Measurements from ENCODE around the gene NADK2.

The NADK2 gene

DNA sequence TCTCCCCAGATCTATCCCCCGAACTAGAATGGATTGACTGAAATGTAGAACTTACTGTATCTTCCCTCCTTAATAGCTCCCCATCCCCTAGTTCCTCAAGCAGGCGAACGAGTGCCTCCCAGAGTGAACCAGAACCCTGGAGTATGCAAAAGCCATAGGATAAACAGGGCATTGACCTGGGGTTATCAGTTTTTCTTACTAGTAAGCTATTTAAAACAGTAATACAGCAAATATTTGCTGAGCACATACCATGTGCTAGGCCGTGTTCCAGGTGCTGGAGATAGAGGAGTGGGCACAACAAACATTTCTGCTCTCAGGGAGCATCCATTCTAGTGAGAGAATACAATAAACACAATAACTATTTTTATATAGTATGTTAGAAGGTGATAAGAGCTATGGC, 88.0 kb downstream of the NADK2 start:
- no peak for TF ChIP-seq TEAD4 (IDR thresholded peaks at IDR 0.05)
- TF ChIP-seq FOXM1 (IDR thresholded peaks at IDR 0.05; ENCODE audit: borderline replicate concordance, low read depth) = no peak

DNA sequence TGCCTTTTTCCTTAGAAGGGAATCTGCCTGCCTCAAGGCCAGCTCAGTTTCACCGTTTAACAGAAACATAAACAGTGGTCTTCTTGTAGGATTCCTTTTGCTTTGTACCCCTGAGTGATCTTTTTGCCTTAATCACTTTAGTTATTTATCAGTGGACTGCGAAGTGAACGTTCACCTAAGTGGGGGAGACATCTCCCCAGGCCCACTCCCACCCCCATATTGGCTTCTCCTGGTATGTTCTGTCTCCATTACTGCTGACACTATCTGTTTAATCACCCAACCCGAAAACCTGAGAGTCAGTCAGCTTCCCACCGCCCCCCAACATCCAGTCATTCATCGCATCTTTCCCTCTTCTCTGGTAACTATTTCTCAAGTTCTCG, 88.4 kb downstream of the NADK2 start:
- TF ChIP-seq, protein P1, sequence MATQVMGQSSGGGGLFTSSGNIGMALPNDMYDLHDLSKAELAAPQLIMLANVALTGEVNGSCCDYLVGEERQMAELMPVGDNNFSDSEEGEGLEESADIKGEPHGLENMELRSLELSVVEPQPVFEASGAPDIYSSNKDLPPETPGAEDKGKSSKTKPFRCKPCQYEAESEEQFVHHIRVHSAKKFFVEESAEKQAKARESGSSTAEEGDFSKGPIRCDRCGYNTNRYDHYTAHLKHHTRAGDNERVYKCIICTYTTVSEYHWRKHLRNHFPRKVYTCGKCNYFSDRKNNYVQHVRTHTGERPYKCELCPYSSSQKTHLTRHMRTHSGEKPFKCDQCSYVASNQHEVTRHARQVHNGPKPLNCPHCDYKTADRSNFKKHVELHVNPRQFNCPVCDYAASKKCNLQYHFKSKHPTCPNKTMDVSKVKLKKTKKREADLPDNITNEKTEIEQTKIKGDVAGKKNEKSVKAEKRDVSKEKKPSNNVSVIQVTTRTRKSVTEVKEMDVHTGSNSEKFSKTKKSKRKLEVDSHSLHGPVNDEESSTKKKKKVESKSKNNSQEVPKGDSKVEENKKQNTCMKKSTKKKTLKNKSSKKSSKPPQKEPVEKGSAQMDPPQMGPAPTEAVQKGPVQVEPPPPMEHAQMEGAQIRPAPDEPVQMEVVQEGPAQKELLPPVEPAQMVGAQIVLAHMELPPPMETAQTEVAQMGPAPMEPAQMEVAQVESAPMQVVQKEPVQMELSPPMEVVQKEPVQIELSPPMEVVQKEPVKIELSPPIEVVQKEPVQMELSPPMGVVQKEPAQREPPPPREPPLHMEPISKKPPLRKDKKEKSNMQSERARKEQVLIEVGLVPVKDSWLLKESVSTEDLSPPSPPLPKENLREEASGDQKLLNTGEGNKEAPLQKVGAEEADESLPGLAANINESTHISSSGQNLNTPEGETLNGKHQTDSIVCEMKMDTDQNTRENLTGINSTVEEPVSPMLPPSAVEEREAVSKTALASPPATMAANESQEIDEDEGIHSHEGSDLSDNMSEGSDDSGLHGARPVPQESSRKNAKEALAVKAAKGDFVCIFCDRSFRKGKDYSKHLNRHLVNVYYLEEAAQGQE (IDR thresholded peaks at IDR 0.05; ENCODE audit: low read depth) = no peak
- TF ChIP-seq ZBTB7A (IDR thresholded peaks at IDR 0.05; ENCODE audit: low read depth) (no peak), CREB1 (IDR thresholded peaks at IDR 0.05; ENCODE audit: low read depth) (no peak), TAF1 (IDR thresholded peaks at IDR 0.05; ENCODE audit: low read depth) (no peak), TEAD4 (IDR thresholded peaks at IDR 0.05) (no peak), YY1 (IDR thresholded peaks at IDR 0.05; ENCODE audit: low read depth) (no peak), TCF12 (IDR thresholded peaks at IDR 0.05; ENCODE audit: low read depth) (no peak), NFIC (IDR thresholded peaks at IDR 0.05) (no peak), EGR1 (IDR thresholded peaks at IDR 0.05) (no peak), CEBPB (IDR thresholded peaks at IDR 0.05) (no peak), FOXM1 (IDR thresholded peaks at IDR 0.05; ENCODE audit: borderline replicate concordance, low read depth) (no peak), EP300 (IDR thresholded peaks at IDR 0.05; ENCODE audit: borderline replicate concordance) (no peak), RAD21 (IDR thresholded peaks at IDR 0.05; ENCODE audit: low read depth) (no peak)
- TF ChIP-seq, protein P2, sequence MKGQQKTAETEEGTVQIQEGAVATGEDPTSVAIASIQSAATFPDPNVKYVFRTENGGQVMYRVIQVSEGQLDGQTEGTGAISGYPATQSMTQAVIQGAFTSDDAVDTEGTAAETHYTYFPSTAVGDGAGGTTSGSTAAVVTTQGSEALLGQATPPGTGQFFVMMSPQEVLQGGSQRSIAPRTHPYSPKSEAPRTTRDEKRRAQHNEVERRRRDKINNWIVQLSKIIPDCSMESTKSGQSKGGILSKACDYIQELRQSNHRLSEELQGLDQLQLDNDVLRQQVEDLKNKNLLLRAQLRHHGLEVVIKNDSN (IDR thresholded peaks at IDR 0.05) = no peak
- TF ChIP-seq, protein P3, sequence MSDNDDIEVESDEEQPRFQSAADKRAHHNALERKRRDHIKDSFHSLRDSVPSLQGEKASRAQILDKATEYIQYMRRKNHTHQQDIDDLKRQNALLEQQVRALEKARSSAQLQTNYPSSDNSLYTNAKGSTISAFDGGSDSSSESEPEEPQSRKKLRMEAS (IDR thresholded peaks at IDR 0.05) = no peak

DNA sequence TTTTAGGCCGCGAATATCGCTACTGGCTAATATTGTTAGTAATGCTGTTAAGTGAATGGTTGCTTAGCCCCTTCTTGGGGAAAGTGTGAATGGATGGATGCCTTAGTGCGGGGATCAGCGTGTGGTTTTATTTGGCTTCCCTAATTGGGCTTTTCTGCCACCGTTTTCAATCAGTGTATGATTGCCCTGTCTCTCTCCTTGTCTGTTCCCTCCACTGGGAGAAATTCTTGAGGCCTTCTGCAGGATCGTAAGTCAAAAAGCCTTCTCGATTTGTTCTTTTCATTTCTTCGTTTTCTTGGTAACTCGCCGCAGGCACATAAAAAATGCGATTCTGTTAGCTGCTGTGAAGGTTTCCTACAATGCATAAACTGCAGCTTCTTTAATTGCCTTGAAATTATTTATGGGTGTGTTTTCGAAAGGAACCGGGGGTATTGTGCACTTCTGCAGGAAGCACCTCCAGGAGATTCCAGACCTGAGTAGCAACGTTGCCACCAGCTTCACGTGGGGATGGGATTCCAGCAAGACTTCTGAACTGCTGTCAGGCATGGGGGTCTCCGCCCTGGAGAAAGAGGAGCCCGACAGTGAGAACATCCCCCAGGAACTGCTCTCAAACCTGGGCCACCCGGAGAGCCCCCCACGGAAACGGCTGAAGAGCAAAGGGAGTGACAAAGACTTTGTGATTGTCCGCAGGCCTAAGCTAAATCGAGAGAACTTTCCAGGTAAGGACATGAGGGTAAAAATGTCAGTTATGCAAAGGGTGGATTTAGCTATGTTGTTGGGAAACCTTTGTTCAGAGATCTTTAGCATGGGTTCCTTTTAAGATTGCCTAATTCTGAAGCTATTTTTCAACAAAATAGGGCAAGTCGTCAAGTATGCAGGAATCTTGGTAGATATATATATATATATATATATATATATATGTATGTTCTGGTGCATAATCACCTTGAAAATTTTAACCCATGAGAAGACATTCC, 89.1 kb downstream of the NADK2 start:
- TF ChIP-seq, protein P1 (IDR thresholded peaks at IDR 0.05; ENCODE audit: low read depth) = no peak
- TF ChIP-seq, protein P3 (IDR thresholded peaks at IDR 0.05) = no peak
- TF ChIP-seq CREB1 (IDR thresholded peaks at IDR 0.05; ENCODE audit: low read depth) = no peak
- TF ChIP-seq NFIC (IDR thresholded peaks at IDR 0.05) = no peak
- TF ChIP-seq, protein P2 (IDR thresholded peaks at IDR 0.05) = no peak
- TF ChIP-seq ZBTB7A (IDR thresholded peaks at IDR 0.05; ENCODE audit: low read depth) = no peak
- TF ChIP-seq TAF1 (IDR thresholded peaks at IDR 0.05; ENCODE audit: low read depth) = no peak
- no peak for TF ChIP-seq TEAD4 (IDR thresholded peaks at IDR 0.05)
- no peak for TF ChIP-seq EGR1 (IDR thresholded peaks at IDR 0.05)

DNA sequence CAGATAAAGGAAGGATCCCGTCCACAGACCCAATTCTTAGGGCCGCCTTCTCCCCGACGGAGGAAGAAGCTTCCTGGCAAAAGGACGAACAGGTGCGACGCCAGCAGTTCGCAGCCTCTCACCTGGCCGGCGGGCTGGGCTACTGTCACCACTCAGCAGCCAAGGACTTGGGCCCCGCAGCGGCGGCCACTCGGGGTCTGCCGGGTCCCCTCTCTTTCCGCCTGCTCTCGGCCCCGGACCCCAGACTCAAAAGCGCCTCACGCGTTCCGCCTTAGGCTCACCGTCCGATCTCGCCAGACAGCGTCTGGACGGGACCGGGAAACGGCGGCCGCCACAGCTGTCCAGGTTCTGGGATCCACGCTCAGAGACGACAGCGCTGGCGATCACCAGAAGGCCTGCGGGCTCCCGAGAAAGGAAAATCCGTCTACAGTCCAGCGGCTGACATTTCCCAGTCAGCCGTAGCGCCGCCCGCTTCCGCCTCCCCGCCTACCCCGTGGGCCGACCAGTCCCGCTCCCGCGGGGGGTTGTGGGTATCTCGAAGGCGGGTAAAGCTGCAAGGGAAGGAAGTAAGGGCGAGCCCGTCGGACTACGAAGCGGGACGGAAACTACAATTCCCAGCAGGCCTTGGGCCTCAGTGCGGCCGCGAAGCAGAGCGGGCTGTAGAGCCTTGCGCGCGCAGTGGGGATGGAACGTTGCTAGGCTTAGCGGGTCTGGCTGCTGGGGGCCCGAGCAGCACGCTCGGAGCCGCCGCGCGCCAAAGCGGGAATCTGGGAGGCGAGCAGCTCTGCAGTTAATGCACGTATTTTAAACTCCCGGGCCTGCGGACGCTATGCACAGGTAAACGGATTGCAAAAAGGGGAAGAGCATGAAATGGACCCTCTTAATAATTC, 90.0 kb downstream of the NADK2 start, which contains the start of the genes LMBRD2 and SKP2:
LMBRD2 (minus strand) TSS at position 454 of the 890 bp plus-strand sequence. CDS start 8,538 bp downstream, outside the sequence.
SKP2 (plus strand) TSS at position 678 of the 890 bp plus-strand sequence; CDS start at position 830, 152 bp downstream.
- TF ChIP-seq ZBTB7A (IDR thresholded peaks at IDR 0.05; ENCODE audit: low read depth) (peak; percentile 59; the same call in 1 of the 2 replicates), EP300 (IDR thresholded peaks at IDR 0.05; ENCODE audit: borderline replicate concordance) (no peak), FOXM1 (IDR thresholded peaks at IDR 0.05; ENCODE audit: borderline replicate concordance, low read depth) (no peak), EGR1 (IDR thresholded peaks at IDR 0.05) (no peak), TEAD4 (IDR thresholded peaks at IDR 0.05) (peak; percentile 43; the same call in 1 of the 2 replicates), CEBPB (IDR thresholded peaks at IDR 0.05) (no peak), YY1 (IDR thresholded peaks at IDR 0.05; ENCODE audit: low read depth) (0 out of 2 replicates have a peak, but pooled peaks have one; percentile 29), TAF1 (IDR thresholded peaks at IDR 0.05; ENCODE audit: low read depth) (peak; percentile 65; the same call in 1 of the 2 replicates), CREB1 (IDR thresholded peaks at IDR 0.05; ENCODE audit: low read depth) (no peak), RAD21 (IDR thresholded peaks at IDR 0.05; ENCODE audit: low read depth) (no peak), NFIC (IDR thresholded peaks at IDR 0.05) (no peak), TCF12 (IDR thresholded peaks at IDR 0.05; ENCODE audit: low read depth) (peak; percentile 64; the same call in 1 of the 2 replicates)
- TF ChIP-seq, protein P3 (IDR thresholded peaks at IDR 0.05) = peak; percentile 78
- TF ChIP-seq, protein P1 (IDR thresholded peaks at IDR 0.05; ENCODE audit: low read depth) = no peak
- TF ChIP-seq, protein P2 (IDR thresholded peaks at IDR 0.05) = no peak
